ENCODE data around the gene C17orf50. TPM values are rescaled to one million over a fixed set of nuclear protein-coding genes. Genes with fewer than 3 reads are reported as not detected.

Gene C17orf50
- total RNA-seq, 1 experiment from 2014 or later = not detected

DNA sequence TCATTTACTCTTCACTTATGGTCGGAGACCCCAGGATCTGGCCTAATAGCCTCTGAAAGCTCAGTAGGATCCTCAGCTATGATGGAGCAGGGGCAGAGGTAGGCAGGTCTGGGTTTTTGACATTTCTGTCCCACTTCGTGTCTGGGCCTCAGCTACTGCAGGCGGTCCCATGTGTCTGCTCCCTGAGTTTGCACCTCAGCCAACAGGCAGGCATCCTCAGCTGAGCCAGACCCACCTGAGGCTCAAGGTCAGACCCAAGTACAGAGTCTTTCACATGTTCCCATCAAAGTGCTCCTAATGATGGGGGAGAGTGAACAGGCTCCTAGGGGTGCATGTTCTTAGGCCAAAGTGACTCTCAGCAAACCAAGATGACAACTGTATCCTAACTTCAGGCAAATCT is 32.1 kb upstream of the C17orf50 start:
- DNase-seq (ENCODE audit: low read depth in 1 of 2, low spot score in 2 of 2) = no peak
- Histone ChIP-seq H3K9me3 (replicated peaks) (no peaks in the 10 kb centered on the region), H3K36me3 (peaks cover 41% of the 10 kb centered on the region), H3K4me1 (replicated peaks) (peaks cover 17% of the 10 kb centered on the region), H3K27me3 (replicated peaks) (no peaks in the 10 kb centered on the region; the same call in none of the 2 replicates), H3K4me3 (no peak overlapping the region), H3K27ac (no peak overlapping the region)

DNA sequence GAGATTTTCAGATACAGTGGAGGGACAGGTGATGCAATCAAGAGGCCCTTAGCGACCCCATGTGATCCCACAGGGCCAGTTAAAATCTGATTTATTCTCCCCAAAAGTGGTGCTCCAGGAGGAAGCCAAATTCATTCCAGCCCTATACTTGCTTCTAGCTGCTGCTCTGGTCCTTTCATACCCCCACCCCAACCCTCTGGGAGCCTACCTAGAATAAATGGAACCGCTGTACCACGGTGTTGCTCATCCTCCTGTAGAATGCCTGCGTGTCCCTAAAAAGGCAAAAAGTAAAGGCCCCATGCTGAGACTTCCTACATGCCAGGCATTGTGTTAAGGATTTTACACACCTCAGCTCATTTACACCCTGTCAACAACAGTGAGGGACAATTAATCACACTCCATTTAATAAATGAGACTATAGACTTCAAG is 31.3 kb upstream of the C17orf50 start:
- peaks cover 33% of the 10 kb centered on the region for H3K36me3 ChIP-seq
- peaks cover 17% of the 10 kb centered on the region for H3K4me1 ChIP-seq (replicated peaks)
- no peaks in the 10 kb centered on the region; the same call in none of the 2 replicates for H3K27me3 ChIP-seq (replicated peaks)
- H3K9me3 ChIP-seq (replicated peaks) = no peaks in the 10 kb centered on the region
- H3K4me3 ChIP-seq = no peak overlapping the region
- no peak overlapping the region for H3K27ac ChIP-seq
- no peak for DNase-seq (ENCODE audit: low read depth in 1 of 2, low spot score in 2 of 2)

DNA sequence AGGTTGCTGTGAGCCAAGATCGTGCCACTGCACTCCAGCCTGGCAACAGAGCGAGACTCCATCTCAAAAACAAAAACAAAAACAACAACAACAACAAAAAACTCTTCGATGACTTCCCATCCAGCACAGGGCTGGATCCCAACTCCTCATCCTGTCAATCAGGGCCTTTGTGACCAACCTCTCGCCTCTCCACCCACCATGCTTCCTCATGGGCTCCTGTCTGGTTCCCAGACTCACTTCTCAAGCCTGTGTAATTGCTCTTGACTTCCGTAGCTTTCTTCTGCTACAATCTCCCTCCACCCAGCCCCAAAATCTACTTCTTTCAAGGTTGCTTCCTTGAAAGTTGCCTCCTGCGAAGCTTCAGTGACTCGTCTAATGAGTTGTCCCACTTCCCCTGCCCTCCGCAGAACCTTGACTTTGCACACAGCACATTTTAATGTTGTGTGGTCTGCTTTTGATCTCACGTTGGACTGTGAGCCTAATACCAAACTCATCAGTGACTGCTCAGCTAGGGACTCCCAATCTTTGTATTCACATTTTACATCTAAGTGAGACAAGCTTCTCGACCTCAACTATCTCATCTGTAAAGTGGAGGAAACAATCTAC is 30.2 kb upstream of the C17orf50 start:
- DNase-seq (ENCODE audit: low read depth in 1 of 2, low spot score in 2 of 2) = no peak
- H3K27me3 ChIP-seq (replicated peaks) = no peaks in the 10 kb centered on the region; the same call in none of the 2 replicates
- no peak overlapping the region for H3K4me3 ChIP-seq
- H3K9me3 ChIP-seq (replicated peaks) = no peaks in the 10 kb centered on the region
- H3K36me3 ChIP-seq = peaks cover 22% of the 10 kb centered on the region
- peaks cover 17% of the 10 kb centered on the region for H3K4me1 ChIP-seq (replicated peaks)
- no peak overlapping the region for H3K27ac ChIP-seq

DNA sequence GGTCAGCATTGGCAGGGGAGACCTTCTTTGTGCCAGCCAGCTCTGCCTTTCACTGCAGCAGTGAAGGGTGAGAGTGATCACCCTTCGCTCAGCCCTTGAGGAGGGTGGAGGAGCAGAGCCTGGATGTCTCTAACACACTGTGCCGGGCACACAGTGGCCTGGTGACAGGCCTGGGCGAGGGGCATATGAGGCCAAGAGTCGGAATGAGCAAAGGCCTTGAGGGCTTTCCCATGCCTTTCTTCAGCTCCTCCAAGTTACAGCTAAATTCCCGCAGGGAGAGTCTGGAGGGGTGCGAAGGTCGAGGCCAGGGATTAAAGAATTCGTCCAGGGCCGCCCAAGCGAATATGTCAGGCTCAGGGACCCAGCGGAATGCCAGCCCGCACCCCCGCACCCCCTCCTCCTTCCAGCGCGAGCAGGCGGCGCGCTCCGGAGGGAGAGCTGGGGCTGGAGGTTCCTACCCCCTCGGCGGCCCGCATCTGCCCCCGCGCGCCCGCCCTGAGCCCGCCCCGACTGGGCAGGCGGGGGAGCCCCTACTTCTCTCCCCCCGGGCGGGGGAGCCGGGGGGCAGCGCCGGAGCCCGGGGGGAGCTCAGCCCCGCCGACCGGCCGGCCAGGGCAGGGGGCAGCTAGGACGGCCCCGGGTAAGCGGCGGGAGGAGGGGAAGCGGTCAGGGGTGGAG is 29.3 kb upstream of the C17orf50 start, which contains the start of gene RASL10B:
RASL10B (plus strand) TSS at position 401 of the 678 bp plus-strand sequence. CDS start 3,546 bp downstream, outside the sequence.
- Histone ChIP-seq H3K27ac (no peak within 1 kb of the TSS), H3K4me1 (replicated peaks) (peaks cover 13% of the 10 kb centered on the region), H3K36me3 (peaks cover 16% of the 10 kb centered on the region), H3K4me3 (peak within 1 kb of the TSS; percentile 37), H3K9me3 (replicated peaks) (no peaks in the 10 kb centered on the region), H3K27me3 (replicated peaks) (no peaks in the 10 kb centered on the region; the same call in none of the 2 replicates)
- DNase-seq (ENCODE audit: low read depth in 1 of 2, low spot score in 2 of 2) = no peak

DNA sequence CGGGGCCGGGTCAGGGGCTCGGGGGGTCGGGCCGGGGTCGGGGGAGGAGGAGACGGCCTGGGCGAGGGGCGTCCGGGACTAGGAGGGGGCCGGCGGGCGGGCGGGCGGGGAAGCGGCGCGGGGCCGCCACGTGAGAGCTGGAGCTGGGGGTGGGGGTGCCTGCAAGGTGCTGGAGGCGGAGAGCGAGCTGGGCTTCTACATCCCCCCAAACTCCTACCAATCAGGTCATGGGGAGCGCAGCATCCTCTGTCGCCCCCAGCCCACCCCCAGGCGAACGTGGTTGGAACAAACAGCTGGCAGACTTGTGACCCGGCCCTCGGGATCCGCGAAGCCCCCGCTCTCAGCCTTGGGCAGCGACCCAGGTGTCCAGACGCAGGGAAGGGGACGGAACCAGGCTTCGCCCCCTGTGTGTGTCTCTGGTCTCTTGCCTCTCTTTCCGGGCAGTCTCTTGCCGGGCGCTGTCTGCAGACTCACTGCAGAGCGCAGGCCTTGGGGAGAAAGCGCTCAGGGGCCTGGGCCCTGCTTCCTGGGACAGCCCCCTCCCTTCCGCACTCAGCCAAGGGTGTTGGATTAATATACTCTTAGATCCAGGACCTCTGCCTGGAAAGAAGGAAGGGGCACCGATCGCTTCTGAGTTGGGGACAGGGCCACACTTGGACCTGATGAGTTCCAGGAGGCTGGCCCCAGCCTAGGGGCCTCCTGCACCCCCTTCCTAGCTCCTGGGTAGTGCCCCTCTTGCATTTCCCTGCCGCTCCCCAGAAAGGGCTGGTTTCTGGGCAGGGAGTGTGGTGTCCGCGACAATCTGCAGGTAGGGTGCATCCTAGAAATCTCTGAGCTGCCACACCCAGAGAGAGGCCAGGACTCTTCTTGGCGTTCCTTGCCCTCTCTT is 28.5 kb upstream of the C17orf50 start:
- Histone ChIP-seq H3K4me3 (peak overlapping the region; percentile 37), H3K27ac (no peak overlapping the region), H3K4me1 (replicated peaks) (peaks cover 7% of the 10 kb centered on the region), H3K9me3 (replicated peaks) (no peaks in the 10 kb centered on the region), H3K27me3 (replicated peaks) (no peaks in the 10 kb centered on the region; the same call in none of the 2 replicates), H3K36me3 (peaks cover 8% of the 10 kb centered on the region)
- DNase-seq (ENCODE audit: low read depth in 1 of 2, low spot score in 2 of 2) = no peak

DNA sequence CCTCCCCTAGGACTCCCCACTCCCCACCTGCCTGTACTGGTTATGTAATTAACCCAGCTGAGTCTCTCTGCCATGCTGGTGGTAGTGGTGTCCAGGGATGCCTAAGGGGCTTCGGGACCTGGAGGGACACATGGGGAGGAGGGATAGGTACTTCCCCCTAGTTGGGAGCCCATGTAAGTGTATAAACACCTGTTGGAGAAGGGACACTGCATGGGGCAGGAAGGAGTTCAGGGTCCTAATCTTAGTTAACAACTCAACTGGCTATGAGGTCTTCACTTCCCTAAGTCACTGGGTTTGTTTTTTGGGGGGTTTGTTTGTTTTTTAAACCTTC is 27.9 kb upstream of the C17orf50 start:
- H3K36me3 ChIP-seq = peaks cover 4% of the 10 kb centered on the region
- H3K27me3 ChIP-seq (replicated peaks) = no peaks in the 10 kb centered on the region; the same call in none of the 2 replicates
- no peak overlapping the region for H3K4me3 ChIP-seq
- DNase-seq (ENCODE audit: low read depth in 1 of 2, low spot score in 2 of 2) = no peak
- no peaks in the 10 kb centered on the region for H3K9me3 ChIP-seq (replicated peaks)
- H3K27ac ChIP-seq = no peak overlapping the region
- peaks cover 7% of the 10 kb centered on the region for H3K4me1 ChIP-seq (replicated peaks)

DNA sequence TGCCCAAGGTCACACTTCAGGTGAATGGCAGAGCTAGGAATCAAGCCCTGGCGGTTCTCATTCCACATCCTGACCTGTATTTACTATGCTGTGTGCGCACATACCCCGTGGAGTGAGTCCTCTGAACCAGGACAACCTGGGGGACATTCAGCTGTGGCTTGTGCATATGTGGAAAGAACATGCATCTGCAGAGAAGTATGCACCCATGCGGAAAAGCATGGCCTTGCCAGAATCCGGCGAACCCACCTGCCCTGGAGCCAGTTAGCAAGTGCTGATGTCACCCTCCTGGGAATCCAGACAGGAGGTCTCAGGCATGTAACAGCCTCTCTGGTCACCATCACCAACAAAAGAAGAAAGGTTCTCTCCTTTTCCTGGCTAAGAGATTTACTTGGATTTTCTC is 27.3 kb upstream of the C17orf50 start:
- peaks cover 7% of the 10 kb centered on the region for H3K4me1 ChIP-seq (replicated peaks)
- no peak overlapping the region for H3K4me3 ChIP-seq
- no peaks in the 10 kb centered on the region for H3K9me3 ChIP-seq (replicated peaks)
- DNase-seq (ENCODE audit: low read depth in 1 of 2, low spot score in 2 of 2) = no peak
- no peaks in the 10 kb centered on the region for H3K36me3 ChIP-seq
- no peak overlapping the region for H3K27ac ChIP-seq
- H3K27me3 ChIP-seq (replicated peaks) = peaks cover 4% of the 10 kb centered on the region

DNA sequence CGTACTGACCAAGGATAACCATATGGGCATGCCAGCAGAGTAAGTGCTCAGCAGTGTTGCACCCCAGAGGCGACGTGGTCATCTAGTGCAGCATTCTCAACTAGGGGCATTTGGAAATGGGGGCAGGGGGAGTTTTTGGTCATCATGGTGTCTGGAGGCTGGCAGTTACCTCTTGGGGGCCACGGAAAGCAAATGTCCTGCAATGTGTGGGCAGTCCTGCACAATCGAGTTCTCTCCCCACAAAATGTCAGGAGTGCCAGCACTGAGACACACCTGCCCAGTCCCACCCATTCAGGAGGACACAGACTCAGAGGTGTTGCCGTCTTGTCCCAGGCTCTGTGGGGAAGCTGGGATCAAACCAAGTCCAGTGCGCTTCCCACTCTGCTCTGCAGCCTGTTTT is 26.3 kb upstream of the C17orf50 start:
- H3K4me1 ChIP-seq (replicated peaks) = peaks cover 7% of the 10 kb centered on the region
- H3K27me3 ChIP-seq (replicated peaks) = peaks cover 6% of the 10 kb centered on the region
- DNase-seq (ENCODE audit: low read depth in 1 of 2, low spot score in 2 of 2) = no peak

DNA sequence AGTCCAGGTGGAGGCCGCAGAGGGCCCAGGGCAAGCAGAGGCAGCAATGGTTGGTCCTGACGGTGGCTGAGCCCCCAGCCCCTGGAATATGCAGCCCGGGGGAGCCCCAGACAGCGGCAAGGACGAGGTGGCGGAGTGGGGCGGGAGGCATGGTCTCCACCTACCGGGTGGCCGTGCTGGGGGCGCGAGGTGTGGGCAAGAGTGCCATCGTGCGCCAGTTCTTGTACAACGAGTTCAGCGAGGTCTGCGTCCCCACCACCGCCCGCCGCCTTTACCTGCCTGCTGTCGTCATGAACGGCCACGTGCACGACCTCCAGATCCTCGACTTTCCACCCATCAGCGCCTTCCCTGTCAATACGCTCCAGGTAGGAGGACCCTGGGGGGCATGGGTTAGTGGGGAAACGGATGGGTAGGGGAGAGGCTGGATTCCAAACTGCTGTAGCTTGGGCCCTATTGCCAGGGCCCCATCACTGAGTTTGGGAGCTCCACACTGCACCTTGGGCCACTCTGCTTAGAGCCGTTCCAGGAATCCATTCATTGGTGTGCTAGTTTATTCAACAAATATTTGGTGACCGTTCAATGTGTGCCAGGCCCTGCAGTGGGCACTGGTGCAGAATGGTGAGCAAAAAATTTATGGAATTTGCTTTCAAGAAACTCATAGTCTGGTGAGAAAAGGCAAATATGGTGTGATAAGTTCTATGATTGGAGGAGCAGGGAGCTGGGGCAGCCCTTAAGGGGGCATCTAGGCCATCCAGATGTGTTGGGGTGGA is 25.5 kb upstream of the C17orf50 start:
- no peak for DNase-seq (ENCODE audit: low read depth in 1 of 2, low spot score in 2 of 2)
- H3K4me3 ChIP-seq = no peak overlapping the region
- no peaks in the 10 kb centered on the region for H3K36me3 ChIP-seq
- peaks cover 15% of the 10 kb centered on the region for H3K27me3 ChIP-seq (replicated peaks)
- H3K27ac ChIP-seq = no peak overlapping the region
- H3K9me3 ChIP-seq (replicated peaks) = no peaks in the 10 kb centered on the region
- peaks cover 7% of the 10 kb centered on the region for H3K4me1 ChIP-seq (replicated peaks)

More for the DNA sequence above, 26.3 kb upstream of the C17orf50 start:
- H3K4me3 ChIP-seq = no peak overlapping the region
- H3K9me3 ChIP-seq (replicated peaks) = no peaks in the 10 kb centered on the region
- no peaks in the 10 kb centered on the region for H3K36me3 ChIP-seq
- H3K27ac ChIP-seq = no peak overlapping the region

- Histone ChIP-seq H3K27me3 (replicated peaks) (peaks cover 25% of the 10 kb centered on the region), H3K4me3 (no peak overlapping the region), H3K4me1 (replicated peaks) (peaks cover 3% of the 10 kb centered on the region), H3K27ac (no peak overlapping the region), H3K9me3 (replicated peaks) (no peaks in the 10 kb centered on the region), H3K36me3 (no peaks in the 10 kb centered on the region)
- DNase-seq (ENCODE audit: low read depth in 1 of 2, low spot score in 2 of 2) = no peak
Measured at GRCh38 chr17:35736236-35736635, 24.5 kb upstream of the C17orf50 start.

DNA sequence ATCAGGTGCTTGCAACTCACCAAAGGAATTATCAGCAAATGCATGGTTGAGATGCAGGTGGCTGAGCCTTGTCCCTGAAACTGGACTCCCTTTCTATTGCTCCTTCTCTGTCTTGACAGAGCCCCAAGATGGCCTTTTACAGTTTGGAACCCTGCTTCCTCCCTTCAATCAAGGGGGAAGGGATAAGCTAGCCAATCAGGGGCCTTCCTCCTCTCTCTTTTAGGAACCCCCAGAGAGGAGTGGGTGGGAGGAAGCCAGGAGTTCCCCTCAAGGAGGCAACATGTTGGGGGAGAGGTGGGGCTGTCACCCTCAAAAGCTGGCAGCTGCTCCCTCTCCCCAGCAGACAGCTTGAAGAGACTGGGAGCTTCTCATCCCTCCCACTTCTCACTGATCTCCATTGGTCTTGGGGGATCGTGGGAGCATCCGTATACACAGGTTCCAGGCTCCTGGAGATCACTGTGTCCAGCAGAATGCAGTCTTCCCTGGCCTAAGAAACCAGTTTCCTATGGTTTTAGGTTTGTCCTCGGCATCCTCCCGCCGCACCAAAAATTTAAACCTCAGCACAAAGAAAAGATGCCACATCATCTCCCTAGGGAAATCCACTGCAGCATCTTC is 22.1 kb upstream of the C17orf50 start:
- H3K27me3 ChIP-seq (replicated peaks) = peaks cover 30% of the 10 kb centered on the region
- DNase-seq (ENCODE audit: low read depth in 1 of 2, low spot score in 2 of 2) = no peak
- no peak overlapping the region for H3K27ac ChIP-seq
- no peaks in the 10 kb centered on the region for H3K4me1 ChIP-seq (replicated peaks)
- H3K4me3 ChIP-seq = no peak overlapping the region
- H3K9me3 ChIP-seq (replicated peaks) = no peaks in the 10 kb centered on the region
- H3K36me3 ChIP-seq = no peaks in the 10 kb centered on the region

DNA sequence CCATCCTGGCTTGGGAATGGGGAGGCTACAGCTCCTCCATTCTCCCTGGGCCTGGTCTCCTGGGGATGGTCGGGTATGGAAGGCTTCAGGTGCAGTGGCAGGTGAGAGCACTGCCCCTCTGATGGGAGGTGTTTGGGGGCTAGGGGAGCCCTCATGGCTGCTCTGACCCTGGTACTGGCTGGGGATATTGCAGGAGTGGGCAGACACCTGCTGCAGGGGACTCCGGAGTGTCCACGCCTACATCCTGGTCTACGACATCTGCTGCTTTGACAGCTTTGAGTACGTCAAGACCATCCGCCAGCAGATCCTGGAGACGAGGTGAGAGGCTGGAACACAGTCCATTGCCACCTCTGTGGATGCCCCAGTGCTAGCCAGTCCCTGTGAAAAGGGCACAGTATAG is 20.5 kb upstream of the C17orf50 start:
- no peaks in the 10 kb centered on the region for H3K4me1 ChIP-seq (replicated peaks)
- no peak for DNase-seq (ENCODE audit: low read depth in 1 of 2, low spot score in 2 of 2)
- H3K27me3 ChIP-seq (replicated peaks) = peaks cover 30% of the 10 kb centered on the region
- no peaks in the 10 kb centered on the region for H3K36me3 ChIP-seq
- no peak overlapping the region for H3K4me3 ChIP-seq
- no peaks in the 10 kb centered on the region for H3K9me3 ChIP-seq (replicated peaks)
- H3K27ac ChIP-seq = no peak overlapping the region
